K562 (cell line): ENCODE data around the gene SLC30A10. TPM values are rescaled to one million over a fixed set of nuclear protein-coding genes. Genes with fewer than 3 reads are reported as not detected.

Source experiments
- HDAC2 ChIP-seq: fragments of 450-650 bp; IDR thresholded peaks from 2 replicates; pipeline ENCODE4 v1.6.1; 2016; ENCODE audit warnings: mild to moderate bottlenecking
- HNRNPLL ChIP-seq: fragments of 200-400 bp; formaldehyde crosslinking; IDR thresholded peaks from 2 replicates; pipeline ENCODE4 v1.6.1; 2017; ENCODE audit warnings: low read length, low read depth, mild to moderate bottlenecking; ENCODE audit not compliant: poor library complexity, severe bottlenecking
- LARP7 ChIP-seq: fragments of 450-650 bp; IDR thresholded peaks from 2 replicates; pipeline ENCODE4 v1.6.1; 2016
- NR4A1 ChIP-seq, 2 experiments: fragments of 250-450 bp in 1 of 2; fragments of 450-650 bp in 1 of 2; sonication (Bioruptor Pico) in 1 of 2; IDR thresholded peaks; 2 replicates each; pipeline versions ENCODE4 v1.4.0 to v1.6.1; 2016 to 2020; ENCODE audit warnings: mild to moderate bottlenecking in 2 of 2, missing compliant biosample characterization in 1 of 2, missing genetic modification characterization in 1 of 2, moderate library complexity in 1 of 2
- ZNF134 ChIP-seq: fragments of 250-450 bp; sonication (Bioruptor Pico); conservative IDR thresholded peaks from 2 replicates; pipeline ENCODE4 v1.4.0; 2020
- ZNF408 ChIP-seq: fragments of 250-450 bp; sonication (Bioruptor Pico); IDR thresholded peaks from 2 replicates; pipeline ENCODE4 v1.4.0; 2020; ENCODE audit warnings: low read depth, mild to moderate bottlenecking, moderate library complexity
- ZNF436 ChIP-seq: fragments of 250-450, 450-650 bp; sonication (Bioruptor Pico); formaldehyde crosslinking; IDR thresholded peaks from 2 replicates; pipeline ENCODE4 v1.7.0; 2020; ENCODE audit warnings: mild to moderate bottlenecking
- ZNF584 ChIP-seq: fragments of 200-800 bp; sonication (Bioruptor generic); IDR thresholded peaks from 2 replicates; pipeline ENCODE4 v1.6.1; 2016; ENCODE audit warnings: low read depth, mild to moderate bottlenecking, missing genetic modification characterization, missing compliant biosample characterization
- ZNF75A ChIP-seq: fragments of 450-650 bp; formaldehyde crosslinking; IDR thresholded peaks from 2 replicates; pipeline ENCODE4 v1.4.0; 2020; ENCODE audit warnings: mild to moderate bottlenecking
- ZNF785 ChIP-seq: fragments of 250-450 bp; sonication (Bioruptor Pico); IDR thresholded peaks from 2 replicates; pipeline ENCODE4 v1.4.0; 2020; ENCODE audit warnings: mild to moderate bottlenecking
- polyA plus RNA-seq, 8 experiments: library from polyadenylated mRNA; depleted of rRNA in 4 of 8; stranded (reverse) in 5 of 8; unstranded in 3 of 8; fragments of >200 nt; fragmentation: Nextera tagmentation in 2 of 8; fragmentation: Illumina TruSeq in 1 of 8; extraction: Ambion mirVana in 2 of 8; extraction: Trizol in 1 of 8; gene quantifications; 2 replicates each; pipeline versions ENCODE4 v1.2.1 to v1.2.3, GENCODE V29; 2011 to 2014; ENCODE audit warnings: inconsistent platforms in 1 of 8, missing spikeins in 1 of 8
- total RNA-seq, 7 experiments: library from RNA; depleted of rRNA in 6 of 7; stranded (reverse); fragments of >200 nt in 6 of 7; fragmentation: Illumina TruSeq in 2 of 7; extraction: Trizol in 2 of 7; gene quantifications; 2 replicates each; pipeline versions ENCODE4 v1.2.1 to v1.2.3, GENCODE V29; 2011 to 2021; ENCODE audit warnings: low replicate concordance in 1 of 7
- TF ChIP-seq, protein P1 (sequence below): fragments of 250-450 bp; sonication (Bioruptor Pico); IDR thresholded peaks from 2 replicates; pipeline ENCODE4 v1.8.0; 2021; ENCODE audit warnings: moderate library complexity, mild to moderate bottlenecking, inconsistent platforms
- TF ChIP-seq, protein P2 (sequence below): sonication (generic); formaldehyde crosslinking; IDR thresholded peaks from 2 replicates; pipeline ENCODE4 v1.8.1; 2023; ENCODE audit warnings: mild to moderate bottlenecking, missing genetic modification reagents
- TF ChIP-seq, protein P3 (sequence below): fragments of 250-450 bp; sonication (Bioruptor Pico); IDR thresholded peaks from 2 replicates; pipeline ENCODE4 v1.4.0; 2020; ENCODE audit warnings: mild to moderate bottlenecking, moderate library complexity
- TF ChIP-seq, protein P4 (sequence below), 2 experiments: fragments of 250-450 bp in 1 of 2; fragments of 450-650 bp in 1 of 2; sonication (Bioruptor Pico) in 1 of 2; IDR thresholded peaks; 2 replicates each; pipeline versions ENCODE4 v1.6.1 to v1.8.0; 2016 to 2021; ENCODE audit warnings: mild to moderate bottlenecking in 2 of 2, moderate library complexity in 2 of 2, missing compliant biosample characterization in 1 of 2, missing genetic modification characterization in 1 of 2

Gene SLC30A10
- total and polyA plus RNA-seq, 9 of the 15 experiments (the other 6 are each of a cell fraction or from before 2014, with no cell fraction given) = 2.6 to 11.3 (median 7.1) TPM

DNA sequence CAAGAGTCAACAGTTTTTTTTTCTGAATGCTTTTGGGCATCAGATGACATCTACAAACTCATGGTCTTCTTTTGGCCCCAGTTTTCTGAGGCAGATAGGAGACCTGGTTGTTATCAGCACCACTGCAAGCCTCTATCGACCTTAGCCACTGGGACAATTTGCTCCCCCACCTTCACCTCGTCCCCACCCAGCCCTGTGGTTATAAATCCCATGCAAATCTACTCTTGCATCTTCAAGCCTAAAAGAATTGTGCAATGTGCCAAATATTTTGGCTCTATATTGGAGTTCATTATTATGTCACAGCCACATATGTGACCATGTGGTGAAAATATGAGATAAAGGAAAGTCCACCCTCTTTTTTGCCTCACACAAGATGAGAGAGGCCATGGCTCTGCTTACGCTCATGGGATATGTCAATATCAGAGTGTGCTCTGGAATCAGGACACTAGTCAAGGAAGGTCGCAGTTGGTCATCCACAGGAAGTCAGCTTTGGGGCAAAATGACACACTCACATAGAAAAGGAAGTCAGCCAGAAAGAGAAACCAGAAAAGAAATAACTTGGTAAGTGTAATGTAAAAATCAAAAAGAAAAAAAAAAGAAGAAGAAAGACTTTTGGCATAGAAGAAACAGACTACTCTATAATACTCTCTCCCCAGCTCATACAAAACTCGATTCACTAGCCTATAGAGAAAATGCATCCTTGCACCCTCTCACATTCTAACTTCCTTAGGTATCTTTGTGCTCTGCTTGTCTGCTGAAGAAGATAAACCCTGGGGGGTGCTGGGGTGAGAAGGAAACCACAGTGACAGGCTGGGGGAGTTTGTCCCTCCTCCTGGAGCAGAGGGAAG lies 21.2 kb downstream of the SLC30A10 start (continued):
- no peak for TF ChIP-seq ZNF408 (CRISPR knock-in tag)
- TF ChIP-seq, protein P1, sequence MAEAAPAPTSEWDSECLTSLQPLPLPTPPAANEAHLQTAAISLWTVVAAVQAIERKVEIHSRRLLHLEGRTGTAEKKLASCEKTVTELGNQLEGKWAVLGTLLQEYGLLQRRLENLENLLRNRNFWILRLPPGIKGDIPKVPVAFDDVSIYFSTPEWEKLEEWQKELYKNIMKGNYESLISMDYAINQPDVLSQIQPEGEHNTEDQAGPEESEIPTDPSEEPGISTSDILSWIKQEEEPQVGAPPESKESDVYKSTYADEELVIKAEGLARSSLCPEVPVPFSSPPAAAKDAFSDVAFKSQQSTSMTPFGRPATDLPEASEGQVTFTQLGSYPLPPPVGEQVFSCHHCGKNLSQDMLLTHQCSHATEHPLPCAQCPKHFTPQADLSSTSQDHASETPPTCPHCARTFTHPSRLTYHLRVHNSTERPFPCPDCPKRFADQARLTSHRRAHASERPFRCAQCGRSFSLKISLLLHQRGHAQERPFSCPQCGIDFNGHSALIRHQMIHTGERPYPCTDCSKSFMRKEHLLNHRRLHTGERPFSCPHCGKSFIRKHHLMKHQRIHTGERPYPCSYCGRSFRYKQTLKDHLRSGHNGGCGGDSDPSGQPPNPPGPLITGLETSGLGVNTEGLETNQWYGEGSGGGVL (CRISPR knock-in tag) = no peak
- TF ChIP-seq HNRNPLL = no peak
- peak; percentile 80 for TF ChIP-seq HDAC2
- TF ChIP-seq ZNF785 (CRISPR knock-in tag) = no peak
- no peak for TF ChIP-seq NR4A1 (CRISPR knock-in tag; IDR thresholded peaks at IDR 0.05)
- peak; percentile 72; the same call in 1 of the 2 replicates for TF ChIP-seq NR4A1 (tag; IDR thresholded peaks at IDR 0.05)
- TF ChIP-seq ZNF75A (CRISPR knock-in tag) = no peak
- peak; percentile 53; the same call in 1 of the 2 replicates for TF ChIP-seq ZNF584 (CRISPR knock-in tag)
- TF ChIP-seq LARP7 = peak; percentile 91
- TF ChIP-seq, protein P2, sequence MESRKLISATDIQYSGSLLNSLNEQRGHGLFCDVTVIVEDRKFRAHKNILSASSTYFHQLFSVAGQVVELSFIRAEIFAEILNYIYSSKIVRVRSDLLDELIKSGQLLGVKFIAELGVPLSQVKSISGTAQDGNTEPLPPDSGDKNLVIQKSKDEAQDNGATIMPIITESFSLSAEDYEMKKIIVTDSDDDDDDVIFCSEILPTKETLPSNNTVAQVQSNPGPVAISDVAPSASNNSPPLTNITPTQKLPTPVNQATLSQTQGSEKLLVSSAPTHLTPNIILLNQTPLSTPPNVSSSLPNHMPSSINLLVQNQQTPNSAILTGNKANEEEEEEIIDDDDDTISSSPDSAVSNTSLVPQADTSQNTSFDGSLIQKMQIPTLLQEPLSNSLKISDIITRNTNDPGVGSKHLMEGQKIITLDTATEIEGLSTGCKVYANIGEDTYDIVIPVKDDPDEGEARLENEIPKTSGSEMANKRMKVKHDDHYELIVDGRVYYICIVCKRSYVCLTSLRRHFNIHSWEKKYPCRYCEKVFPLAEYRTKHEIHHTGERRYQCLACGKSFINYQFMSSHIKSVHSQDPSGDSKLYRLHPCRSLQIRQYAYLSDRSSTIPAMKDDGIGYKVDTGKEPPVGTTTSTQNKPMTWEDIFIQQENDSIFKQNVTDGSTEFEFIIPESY = peak; percentile 58; the same call in 1 of the 2 replicates
- 0 out of 2 replicates have a peak, but pooled peaks have one; percentile 13 for TF ChIP-seq ZNF436 (CRISPR knock-in tag)
- TF ChIP-seq, protein P3, sequence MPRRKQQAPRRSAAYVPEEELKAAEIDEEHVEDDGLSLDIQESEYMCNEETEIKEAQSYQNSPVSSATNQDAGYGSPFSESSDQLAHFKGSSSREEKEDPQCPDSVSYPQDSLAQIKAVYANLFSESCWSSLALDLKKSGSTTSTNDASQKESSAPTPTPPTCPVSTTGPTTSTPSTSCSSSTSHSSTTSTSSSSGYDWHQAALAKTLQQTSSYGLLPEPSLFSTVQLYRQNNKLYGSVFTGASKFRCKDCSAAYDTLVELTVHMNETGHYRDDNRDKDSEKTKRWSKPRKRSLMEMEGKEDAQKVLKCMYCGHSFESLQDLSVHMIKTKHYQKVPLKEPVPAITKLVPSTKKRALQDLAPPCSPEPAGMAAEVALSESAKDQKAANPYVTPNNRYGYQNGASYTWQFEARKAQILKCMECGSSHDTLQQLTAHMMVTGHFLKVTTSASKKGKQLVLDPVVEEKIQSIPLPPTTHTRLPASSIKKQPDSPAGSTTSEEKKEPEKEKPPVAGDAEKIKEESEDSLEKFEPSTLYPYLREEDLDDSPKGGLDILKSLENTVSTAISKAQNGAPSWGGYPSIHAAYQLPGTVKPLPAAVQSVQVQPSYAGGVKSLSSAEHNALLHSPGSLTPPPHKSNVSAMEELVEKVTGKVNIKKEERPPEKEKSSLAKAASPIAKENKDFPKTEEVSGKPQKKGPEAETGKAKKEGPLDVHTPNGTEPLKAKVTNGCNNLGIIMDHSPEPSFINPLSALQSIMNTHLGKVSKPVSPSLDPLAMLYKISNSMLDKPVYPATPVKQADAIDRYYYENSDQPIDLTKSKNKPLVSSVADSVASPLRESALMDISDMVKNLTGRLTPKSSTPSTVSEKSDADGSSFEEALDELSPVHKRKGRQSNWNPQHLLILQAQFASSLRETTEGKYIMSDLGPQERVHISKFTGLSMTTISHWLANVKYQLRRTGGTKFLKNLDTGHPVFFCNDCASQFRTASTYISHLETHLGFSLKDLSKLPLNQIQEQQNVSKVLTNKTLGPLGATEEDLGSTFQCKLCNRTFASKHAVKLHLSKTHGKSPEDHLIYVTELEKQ = no peak
- TF ChIP-seq ZNF134 (CRISPR knock-in tag) = peak; percentile 59
- TF ChIP-seq, protein P4, sequence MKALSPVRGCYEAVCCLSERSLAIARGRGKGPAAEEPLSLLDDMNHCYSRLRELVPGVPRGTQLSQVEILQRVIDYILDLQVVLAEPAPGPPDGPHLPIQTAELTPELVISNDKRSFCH (CRISPR knock-in tag; IDR thresholded peaks at IDR 0.05) = no peak; the same call in 1 of the 2 replicates
- TF ChIP-seq, protein P4 (tag; IDR thresholded peaks at IDR 0.05) = no peak; the same call in none of the 2 replicates
